ENCODE measurements around the gene TTC39A. TPM values are rescaled to one million over a fixed set of nuclear protein-coding genes. Genes with fewer than 3 reads are reported as not detected.

The TTC39A gene
- total RNA-seq, 1 donor from 2014 or later = 2.1 TPM

DNA sequence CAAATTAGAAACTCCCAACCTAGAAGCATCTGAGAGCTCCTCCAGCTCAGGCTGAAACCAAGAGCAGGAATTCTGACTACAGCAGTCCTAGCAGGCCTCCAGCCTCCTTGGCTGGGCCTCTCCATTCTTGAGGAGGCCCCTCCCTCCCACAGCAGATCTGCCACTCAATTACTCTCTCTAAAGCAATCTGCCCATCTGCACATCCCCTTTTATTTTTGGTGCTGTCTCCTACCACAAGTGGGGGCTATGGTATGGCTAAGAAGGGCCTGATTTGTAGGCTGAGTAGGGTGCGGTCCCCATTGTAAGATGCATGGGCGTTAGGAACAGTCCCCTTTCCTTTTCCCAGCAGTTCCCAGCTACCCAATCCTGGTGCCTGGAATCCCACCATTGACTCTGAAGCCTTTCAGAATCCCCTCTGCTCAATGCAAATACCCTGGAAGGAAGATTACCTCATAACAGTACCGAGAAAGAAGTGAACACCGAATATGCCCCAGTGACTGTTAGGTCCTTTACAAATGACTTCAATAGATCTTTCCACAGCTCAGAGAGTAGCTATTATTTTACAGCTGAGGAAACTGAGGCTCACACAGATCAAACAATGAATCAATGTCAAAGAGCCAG lies 11.6 kb upstream of the TTC39A start:
- Histone ChIP-seq H3K27me3 (ENCODE audit: control insufficient read depth in 3 of 3, insufficient read depth in 3 of 3, low read length in 3 of 3) (peaks cover 17 to 38% (median 29%) of the 10 kb centered on the region in 3 donors), H3K9ac (ENCODE audit: low read depth in 1 of 3, low read length in 3 of 3) (no peak overlapping the region)

GRCh38 chr1:51340380-51340779 lies 10.0 kb upstream of the TTC39A start:
- Histone ChIP-seq H3K36me3 (ENCODE audit: control insufficient read depth in 3 of 3, insufficient read depth in 3 of 3, low read length in 3 of 3) (no peaks in the 10 kb centered on the region), H3K4me3 (ENCODE audit: low read length in 3 of 3) (no peak overlapping the region), H3K9ac (ENCODE audit: low read depth in 1 of 3, low read length in 3 of 3) (no peak overlapping the region), H3K27me3 (ENCODE audit: control insufficient read depth in 3 of 3, insufficient read depth in 3 of 3, low read length in 3 of 3) (peaks cover 15 to 30% (median 24%) of the 10 kb centered on the region in 3 donors), H3K4me1 (ENCODE audit: control insufficient read depth in 3 of 3, insufficient read depth in 3 of 3, low read length in 3 of 3) (peaks cover 3 to 4% (median 4%) of the 10 kb centered on the region in 3 donors), H3K9me3 (ENCODE audit: control insufficient read depth in 3 of 3, low read length in 3 of 3) (no peaks in the 10 kb centered on the region), H3K27ac (ENCODE audit: low read depth, low read length) (no peak overlapping the region)

More for the DNA sequence above, 11.6 kb upstream of the TTC39A start:
- peaks cover 4 to 11% (median 5%) of the 10 kb centered on the region in 3 donors for H3K4me1 ChIP-seq (ENCODE audit: control insufficient read depth in 3 of 3, insufficient read depth in 3 of 3, low read length in 3 of 3)
- H3K36me3 ChIP-seq (ENCODE audit: control insufficient read depth in 3 of 3, insufficient read depth in 3 of 3, low read length in 3 of 3) = no peaks in the 10 kb centered on the region
- H3K4me3 ChIP-seq (ENCODE audit: low read length in 3 of 3) = no peak overlapping the region
- H3K27ac ChIP-seq (ENCODE audit: low read depth, low read length) = no peak overlapping the region
- H3K9me3 ChIP-seq (ENCODE audit: control insufficient read depth in 3 of 3, low read length in 3 of 3) = no peaks in the 10 kb centered on the region

DNA sequence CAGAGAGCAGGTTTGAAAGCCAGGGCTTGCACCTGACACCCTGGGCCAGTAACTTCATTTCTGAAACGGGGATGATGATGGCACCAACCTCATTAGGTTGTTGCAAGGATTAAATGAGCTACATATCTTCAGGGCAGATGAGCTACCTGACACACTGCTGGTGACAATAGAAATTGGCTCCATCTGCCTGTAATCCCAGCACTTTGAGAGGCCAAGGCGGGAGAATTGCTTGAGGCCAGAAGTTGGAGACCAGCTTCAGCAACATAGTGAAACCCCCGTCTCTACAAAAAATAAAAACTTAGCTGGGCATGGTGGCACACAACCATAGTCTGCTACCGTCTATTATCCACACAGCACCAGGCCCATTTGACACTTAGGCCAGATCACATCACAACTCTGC lies 6.3 kb upstream of the TTC39A start:
- no peaks in the 10 kb centered on the region for H3K36me3 ChIP-seq (ENCODE audit: control insufficient read depth in 3 of 3, insufficient read depth in 3 of 3, low read length in 3 of 3)
- H3K4me1 ChIP-seq (ENCODE audit: control insufficient read depth in 3 of 3, insufficient read depth in 3 of 3, low read length in 3 of 3) = no peaks in the 10 kb centered on the region
- no peak overlapping the region for H3K9ac ChIP-seq (ENCODE audit: low read depth in 1 of 3, low read length in 3 of 3)
- no peak overlapping the region for H3K27ac ChIP-seq (ENCODE audit: low read depth, low read length)
- no peaks in the 10 kb centered on the region for H3K9me3 ChIP-seq (ENCODE audit: control insufficient read depth in 3 of 3, low read length in 3 of 3)
- no peak overlapping the region for H3K4me3 ChIP-seq (ENCODE audit: low read length in 3 of 3)
- no peaks in the 10 kb centered on the region for H3K27me3 ChIP-seq (ENCODE audit: control insufficient read depth in 3 of 3, insufficient read depth in 3 of 3, low read length in 3 of 3)

DNA sequence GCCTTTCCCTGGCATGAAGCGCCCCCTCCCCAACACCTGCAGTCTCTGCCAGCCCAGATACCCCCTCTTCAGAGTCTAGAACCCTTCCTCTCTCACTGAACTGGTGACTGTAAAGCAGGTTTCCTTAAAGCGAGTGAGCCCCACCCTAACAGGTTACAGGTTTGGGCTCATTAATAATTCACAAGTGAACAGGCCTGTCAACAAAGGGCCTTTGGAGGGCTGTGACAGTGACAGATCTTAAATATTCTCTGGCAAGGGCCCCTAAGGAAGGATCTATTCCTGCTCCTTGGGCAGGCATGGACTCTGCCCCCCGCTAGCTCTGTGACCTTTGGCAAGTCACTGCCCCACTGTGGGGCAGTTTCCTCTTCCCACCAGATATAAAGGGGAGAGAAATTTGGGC lies 5.6 kb upstream of the TTC39A start:
- Histone ChIP-seq H3K9ac (ENCODE audit: low read depth in 1 of 3, low read length in 3 of 3) (no peak overlapping the region), H3K4me3 (ENCODE audit: low read length in 3 of 3) (no peak overlapping the region), H3K27ac (ENCODE audit: low read depth, low read length) (no peak overlapping the region), H3K36me3 (ENCODE audit: control insufficient read depth in 3 of 3, insufficient read depth in 3 of 3, low read length in 3 of 3) (no peaks in the 10 kb centered on the region), H3K27me3 (ENCODE audit: control insufficient read depth in 3 of 3, insufficient read depth in 3 of 3, low read length in 3 of 3) (no peaks in the 10 kb centered on the region), H3K4me1 (ENCODE audit: control insufficient read depth in 3 of 3, insufficient read depth in 3 of 3, low read length in 3 of 3) (peaks cover 6 to 7% (median 6%) of the 10 kb centered on the region in 3 donors), H3K9me3 (ENCODE audit: control insufficient read depth in 3 of 3, low read length in 3 of 3) (no peaks in the 10 kb centered on the region)

DNA sequence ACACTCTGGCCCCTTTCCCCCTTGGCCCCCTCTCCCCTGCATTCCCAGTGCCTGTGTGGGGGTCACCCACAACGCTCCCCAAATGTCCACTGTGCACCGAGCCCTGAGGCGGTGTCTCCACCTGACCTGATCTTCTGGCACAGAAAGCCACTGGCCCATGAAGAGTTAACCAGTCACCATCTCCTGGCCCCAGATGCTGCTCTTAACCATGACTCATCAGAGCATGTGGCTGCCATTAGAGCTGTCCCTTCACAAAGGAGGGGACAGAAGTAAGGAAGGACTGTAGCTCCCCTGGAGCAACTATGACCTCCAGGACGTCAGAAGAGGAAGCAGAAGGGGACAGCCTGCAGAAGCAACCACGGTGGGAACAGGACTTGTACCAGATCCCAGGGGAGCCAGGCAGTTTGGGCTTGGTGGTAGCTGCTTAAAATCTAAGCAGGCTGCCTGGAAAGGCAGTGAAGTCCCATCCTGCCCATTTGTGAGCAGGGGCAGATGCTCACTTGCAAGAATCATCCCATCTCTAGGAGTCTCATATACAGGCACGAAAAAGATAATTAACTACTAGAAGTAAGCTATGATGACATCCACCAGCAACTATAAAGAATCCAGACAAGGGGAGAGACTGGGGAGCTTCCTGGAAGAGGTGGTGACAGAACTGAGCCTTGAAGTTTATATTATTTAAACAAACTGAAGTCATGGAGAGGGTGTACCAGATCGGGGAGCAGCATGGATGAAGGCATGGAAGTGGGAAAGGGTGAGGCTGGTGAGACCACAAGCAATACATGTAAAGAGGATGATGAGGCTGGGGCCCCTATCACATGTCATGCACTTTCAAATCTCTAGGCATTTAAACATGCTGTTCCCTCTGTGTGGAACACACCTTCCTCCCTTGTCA lies 1.1 kb upstream of the TTC39A start:
- H3K9me3 ChIP-seq (ENCODE audit: control insufficient read depth in 3 of 3, low read length in 3 of 3) = no peaks in the 10 kb centered on the region
- H3K36me3 ChIP-seq (ENCODE audit: control insufficient read depth in 3 of 3, insufficient read depth in 3 of 3, low read length in 3 of 3) = no peaks in the 10 kb centered on the region
- peaks cover 10 to 13% (median 11%) of the 10 kb centered on the region in 3 donors for H3K4me1 ChIP-seq (ENCODE audit: control insufficient read depth in 3 of 3, insufficient read depth in 3 of 3, low read length in 3 of 3)
- H3K27ac ChIP-seq (ENCODE audit: low read depth, low read length) = peak overlapping the region; percentile 34
- H3K9ac ChIP-seq (ENCODE audit: low read depth in 1 of 3, low read length in 3 of 3) = peak overlapping the region; percentile 30 to 79 (median 75)
- peaks cover 0 to 3% (median 2%) of the 10 kb centered on the region in 3 donors for H3K27me3 ChIP-seq (ENCODE audit: control insufficient read depth in 3 of 3, insufficient read depth in 3 of 3, low read length in 3 of 3)
- H3K4me3 ChIP-seq (ENCODE audit: low read length in 3 of 3) = peak overlapping the region; percentile 71 to 76 (median 73)

- Histone ChIP-seq H3K27me3 (ENCODE audit: control insufficient read depth in 3 of 3, insufficient read depth in 3 of 3, low read length in 3 of 3) (peaks cover 0 to 3% (median 2%) of the 10 kb centered on the region in 3 donors), H3K9ac (ENCODE audit: low read depth in 1 of 3, low read length in 3 of 3) (no peak overlapping the region), H3K4me1 (ENCODE audit: control insufficient read depth in 3 of 3, insufficient read depth in 3 of 3, low read length in 3 of 3) (peaks cover 10 to 13% (median 11%) of the 10 kb centered on the region in 3 donors), H3K36me3 (ENCODE audit: control insufficient read depth in 3 of 3, insufficient read depth in 3 of 3, low read length in 3 of 3) (no peaks in the 10 kb centered on the region), H3K27ac (ENCODE audit: low read depth, low read length) (no peak overlapping the region), H3K4me3 (ENCODE audit: low read length in 3 of 3) (peak overlapping the region in 1 of 3 donors; percentile 13), H3K9me3 (ENCODE audit: control insufficient read depth in 3 of 3, low read length in 3 of 3) (no peaks in the 10 kb centered on the region)
Measured at GRCh38 chr1:51329443-51330325, 678 bp downstream of the TTC39A start.

DNA sequence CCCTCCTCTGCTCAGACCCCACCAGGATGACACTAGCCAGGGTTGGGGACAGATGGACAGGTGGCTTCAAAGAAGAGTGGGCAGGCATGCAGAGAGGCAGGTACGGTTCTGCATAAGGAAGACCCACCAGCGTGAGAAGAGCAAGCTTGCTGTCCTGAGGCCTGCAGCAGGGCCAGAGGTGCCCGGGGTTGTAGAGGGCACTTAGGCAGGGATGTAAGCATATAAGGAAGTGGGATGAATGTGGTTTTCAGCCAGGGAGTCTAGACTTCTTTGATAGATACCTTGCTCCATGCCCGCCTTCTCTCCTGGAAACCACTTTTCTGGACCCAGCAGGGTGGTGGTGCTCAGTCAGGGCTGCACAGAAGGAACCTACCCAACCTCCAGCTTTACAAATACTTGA lies 1.4 kb downstream of the TTC39A start:
- Histone ChIP-seq H3K36me3 (ENCODE audit: control insufficient read depth in 3 of 3, insufficient read depth in 3 of 3, low read length in 3 of 3) (no peaks in the 10 kb centered on the region), H3K4me1 (ENCODE audit: control insufficient read depth in 3 of 3, insufficient read depth in 3 of 3, low read length in 3 of 3) (peaks cover 10 to 13% (median 11%) of the 10 kb centered on the region in 3 donors), H3K27me3 (ENCODE audit: control insufficient read depth in 3 of 3, insufficient read depth in 3 of 3, low read length in 3 of 3) (peaks cover 0 to 3% (median 2%) of the 10 kb centered on the region in 3 donors), H3K9ac (ENCODE audit: low read depth in 1 of 3, low read length in 3 of 3) (no peak overlapping the region), H3K9me3 (ENCODE audit: control insufficient read depth in 3 of 3, low read length in 3 of 3) (no peaks in the 10 kb centered on the region), H3K4me3 (ENCODE audit: low read length in 3 of 3) (no peak overlapping the region), H3K27ac (ENCODE audit: low read depth, low read length) (no peak overlapping the region)

GRCh38 chr1:51328279-51328678 lies 2.1 kb downstream of the TTC39A start:
- peaks cover 10 to 13% (median 11%) of the 10 kb centered on the region in 3 donors for H3K4me1 ChIP-seq (ENCODE audit: control insufficient read depth in 3 of 3, insufficient read depth in 3 of 3, low read length in 3 of 3)
- no peaks in the 10 kb centered on the region for H3K36me3 ChIP-seq (ENCODE audit: control insufficient read depth in 3 of 3, insufficient read depth in 3 of 3, low read length in 3 of 3)
- H3K4me3 ChIP-seq (ENCODE audit: low read length in 3 of 3) = no peak overlapping the region
- H3K27me3 ChIP-seq (ENCODE audit: control insufficient read depth in 3 of 3, insufficient read depth in 3 of 3, low read length in 3 of 3) = peaks cover 0 to 3% (median 2%) of the 10 kb centered on the region in 3 donors
- no peak overlapping the region for H3K27ac ChIP-seq (ENCODE audit: low read depth, low read length)
- H3K9me3 ChIP-seq (ENCODE audit: control insufficient read depth in 3 of 3, low read length in 3 of 3) = no peaks in the 10 kb centered on the region
- no peak overlapping the region for H3K9ac ChIP-seq (ENCODE audit: low read depth in 1 of 3, low read length in 3 of 3)

GRCh38 chr1:51327386-51327785 lies 3.0 kb downstream of the TTC39A start:
- no peaks in the 10 kb centered on the region for H3K9me3 ChIP-seq (ENCODE audit: control insufficient read depth in 3 of 3, low read length in 3 of 3)
- no peak overlapping the region for H3K4me3 ChIP-seq (ENCODE audit: low read length in 3 of 3)
- H3K36me3 ChIP-seq (ENCODE audit: control insufficient read depth in 3 of 3, insufficient read depth in 3 of 3, low read length in 3 of 3) = no peaks in the 10 kb centered on the region
- peaks cover 10 to 13% (median 11%) of the 10 kb centered on the region in 3 donors for H3K4me1 ChIP-seq (ENCODE audit: control insufficient read depth in 3 of 3, insufficient read depth in 3 of 3, low read length in 3 of 3)
- no peak overlapping the region for H3K9ac ChIP-seq (ENCODE audit: low read depth in 1 of 3, low read length in 3 of 3)
- peaks cover 0 to 3% (median 2%) of the 10 kb centered on the region in 3 donors for H3K27me3 ChIP-seq (ENCODE audit: control insufficient read depth in 3 of 3, insufficient read depth in 3 of 3, low read length in 3 of 3)
- no peak overlapping the region for H3K27ac ChIP-seq (ENCODE audit: low read depth, low read length)
